Stimulated activated CD8-positive, alpha-beta memory T cell treated with anti-CD3 and anti-CD28 coated beads, Interleukin-4, amount 100 ng/mL, for 4 hours (primary cell): Measurements from ENCODE around the gene XRCC4.
"Not testable (repeated sequence)": the region's sequence is repeated elsewhere in the genome, so short reads cannot be mapped to it uniquely, and the experiment has no call there.

Experiments used
- DNase-seq, 2 donors: peaks; one replicate each; pipeline ENCODE4 v3.0.0-alpha.2; 2020; ENCODE audit warnings: low read depth in 2 of 2, low spot score in 1 of 2

XRCC4 gene

DNA sequence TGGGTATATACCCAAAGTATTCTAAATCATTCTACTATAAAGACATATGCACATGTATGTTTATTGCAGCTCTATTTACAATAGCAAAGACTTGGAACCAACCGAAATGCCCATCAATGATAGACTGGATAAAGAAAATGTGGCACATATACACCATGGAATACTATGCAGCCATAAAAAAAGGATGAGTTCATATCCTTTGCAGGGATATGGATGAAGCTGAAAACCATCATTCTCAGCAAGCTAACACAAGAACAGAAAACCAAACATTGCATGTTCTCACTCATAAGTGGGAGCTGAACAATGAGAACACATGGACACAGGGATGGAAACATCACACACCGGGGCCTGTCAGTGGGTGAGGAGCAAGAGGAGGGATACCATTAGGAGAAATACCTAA lies 180.3 kb downstream of the XRCC4 start:
- not testable (repeated sequence) for DNase-seq

DNA sequence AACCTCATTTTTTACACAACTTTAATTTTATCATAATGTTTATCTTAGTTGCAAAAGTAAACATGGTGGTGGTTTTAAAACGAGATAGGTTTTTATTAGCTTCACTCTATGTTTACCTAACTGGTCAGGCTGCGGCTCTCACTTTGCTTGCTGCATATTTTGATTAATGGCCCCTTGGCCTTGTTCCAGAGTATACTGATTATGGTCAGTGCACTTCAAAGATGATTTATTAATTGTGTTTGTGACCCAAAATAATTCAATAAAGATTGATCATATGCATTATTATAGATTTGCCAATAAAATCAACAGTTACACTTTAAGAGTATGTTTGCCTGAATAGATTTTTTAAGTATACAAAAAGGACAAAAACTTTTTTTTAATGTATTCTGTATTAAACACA lies 188.0 kb downstream of the XRCC4 start:
- no peak for DNase-seq

DNA sequence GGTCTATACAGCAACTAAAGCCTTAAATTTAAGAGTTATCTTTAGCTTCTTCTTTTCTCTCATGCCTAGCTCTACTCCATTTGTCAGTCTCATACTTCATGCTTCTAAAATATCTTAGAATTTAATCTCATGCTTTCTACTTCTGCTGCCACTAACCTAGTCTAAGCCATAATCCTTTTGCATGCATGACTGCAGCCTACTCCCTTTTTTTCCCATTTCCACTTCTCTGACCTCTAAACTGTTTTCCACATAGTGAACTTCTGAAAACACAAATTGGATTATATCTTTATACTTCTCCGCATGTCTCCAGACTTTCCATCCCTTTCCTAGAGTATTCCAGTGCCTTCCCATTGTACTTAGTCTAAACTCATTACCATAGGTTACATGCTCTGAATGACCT lies 193.0 kb downstream of the XRCC4 start:
- no peak for DNase-seq

DNA sequence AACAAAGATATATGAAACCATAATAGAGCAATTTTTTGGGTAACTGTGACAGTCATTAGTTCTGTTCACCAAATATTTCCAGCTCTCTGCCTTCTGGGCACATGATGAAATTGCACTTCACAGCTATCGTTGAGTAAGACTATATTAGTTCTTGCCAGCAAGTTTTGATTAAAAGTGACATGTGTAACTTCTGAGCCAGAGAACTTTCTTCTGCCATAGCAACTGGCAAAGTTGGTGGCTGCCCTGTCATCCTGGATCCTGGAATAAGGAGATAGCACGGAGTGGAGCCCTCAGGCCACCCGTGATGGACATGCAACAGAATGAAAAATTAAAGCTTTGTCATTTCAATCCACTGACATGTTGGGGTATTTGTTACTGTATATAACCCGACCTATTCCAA lies 199.8 kb downstream of the XRCC4 start:
- DNase-seq: no peak

- DNase-seq: no peak
Observed at GRCh38 chr5:83277953-83278352, 200.6 kb downstream of the XRCC4 start.

DNA sequence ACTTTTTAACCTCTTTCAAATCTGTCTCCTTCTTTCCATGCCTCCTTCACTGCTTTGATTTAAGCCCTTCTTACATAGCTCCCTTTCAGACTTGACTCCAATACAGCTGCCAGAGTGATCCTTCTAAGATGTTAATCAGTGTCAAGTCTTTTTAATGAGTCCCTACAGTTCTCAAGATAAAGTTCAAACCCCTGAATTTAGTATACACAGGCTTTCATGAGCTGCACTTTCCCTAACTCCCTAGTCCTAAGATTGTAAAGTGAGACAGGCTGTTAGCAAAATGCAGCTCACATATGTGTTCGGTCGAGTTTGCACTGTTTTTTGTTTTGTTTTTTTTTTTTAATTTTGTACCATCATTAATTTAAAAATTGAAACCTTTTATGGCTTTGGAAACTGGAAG lies 203.8 kb downstream of the XRCC4 start:
- DNase-seq: no peak

DNA sequence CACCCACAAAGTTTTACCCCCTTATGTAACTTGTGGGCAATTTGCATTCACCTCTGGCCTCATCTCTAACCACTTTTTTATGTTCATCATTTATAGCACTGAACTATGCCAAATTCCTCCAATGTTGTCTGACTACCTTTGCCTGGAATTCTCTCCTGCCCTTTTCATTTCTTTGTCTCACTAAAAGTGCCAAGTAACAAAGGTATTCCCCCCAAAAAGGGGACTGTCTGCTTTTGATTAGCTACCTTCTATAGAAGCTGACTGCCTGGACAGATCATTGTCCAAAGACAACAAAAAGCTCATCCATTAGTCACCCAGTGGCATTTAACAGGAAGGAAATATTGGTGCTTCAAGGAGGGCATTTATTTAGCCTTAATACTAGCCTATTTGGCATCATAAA lies 204.3 kb downstream of the XRCC4 start:
- DNase-seq: no peak

DNA sequence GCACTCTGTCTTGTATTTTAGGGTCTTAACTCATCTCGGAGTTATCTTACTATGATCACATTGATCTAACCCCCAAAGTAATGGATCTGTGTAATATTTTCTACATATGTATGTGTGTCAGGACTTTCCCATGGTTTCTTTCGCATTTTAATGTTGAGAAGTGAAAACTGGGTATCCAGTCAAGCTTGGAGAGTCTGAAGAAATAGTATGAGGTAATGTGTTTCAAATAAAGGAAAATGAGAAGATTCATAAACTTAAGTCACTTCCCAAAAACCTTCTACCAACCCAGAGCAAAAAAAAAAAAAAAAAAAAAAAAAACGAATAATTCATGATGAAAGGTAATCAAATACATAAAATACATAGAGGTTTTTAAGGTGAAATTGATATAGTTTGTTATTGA lies 206.4 kb downstream of the XRCC4 start:
- no peak for DNase-seq

DNA sequence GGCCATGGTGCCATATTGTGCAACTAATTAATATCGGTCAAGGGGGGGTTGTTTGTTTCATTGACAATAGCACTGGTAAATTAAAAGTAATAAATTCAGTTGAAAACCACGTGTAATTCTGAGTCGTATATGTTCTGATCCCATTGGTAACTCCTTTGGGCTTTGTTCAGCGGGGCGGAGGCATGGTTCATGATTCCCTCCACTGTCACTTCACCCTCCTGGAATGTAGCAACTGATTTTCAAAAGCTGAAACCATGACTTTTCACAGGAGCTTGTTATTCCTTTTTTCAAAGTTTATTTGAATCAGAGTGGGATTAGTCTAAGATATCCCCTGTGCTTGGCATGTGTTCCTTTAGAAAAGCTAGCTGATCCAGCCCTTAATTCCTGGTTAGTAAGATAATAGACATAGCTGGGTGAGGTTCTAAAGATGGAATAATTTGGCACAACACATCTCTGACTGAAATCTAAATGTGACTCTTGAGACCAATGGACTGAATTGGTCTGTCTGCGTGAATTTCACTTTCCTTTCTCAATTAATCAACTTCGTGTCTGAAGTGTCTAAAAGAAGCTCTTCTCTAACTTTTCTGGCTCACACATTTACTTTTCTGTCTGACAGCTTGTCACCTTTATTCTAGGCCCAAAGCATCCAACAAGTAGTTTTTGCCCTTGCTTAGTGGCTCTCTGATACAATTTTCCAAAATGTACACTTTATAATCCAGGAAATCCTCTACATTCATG lies 208.5 kb downstream of the XRCC4 start:
- DNase-seq: no peak

DNA sequence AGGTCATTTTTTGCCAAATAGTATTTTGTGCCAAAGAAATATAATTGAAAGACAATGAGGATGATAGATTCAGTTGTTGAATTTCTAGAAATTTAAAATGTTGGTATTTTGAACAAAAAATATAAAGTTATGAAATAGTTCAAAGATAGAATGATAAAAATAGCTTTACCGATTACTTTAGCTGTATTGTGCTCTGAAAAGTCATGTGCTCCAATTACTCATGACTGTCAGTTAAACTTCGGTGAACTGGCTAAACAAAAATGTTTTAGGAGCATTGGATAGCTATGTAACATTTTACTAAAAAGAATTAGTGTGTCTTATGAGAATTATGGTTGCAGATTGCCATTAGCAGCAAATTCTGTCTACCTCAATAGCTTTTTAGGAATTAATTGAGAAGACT lies 216.9 kb downstream of the XRCC4 start:
- no peak for DNase-seq

GRCh38 chr5:83299353-83299752 lies 222.0 kb downstream of the XRCC4 start:
- DNase-seq: no peak

DNA sequence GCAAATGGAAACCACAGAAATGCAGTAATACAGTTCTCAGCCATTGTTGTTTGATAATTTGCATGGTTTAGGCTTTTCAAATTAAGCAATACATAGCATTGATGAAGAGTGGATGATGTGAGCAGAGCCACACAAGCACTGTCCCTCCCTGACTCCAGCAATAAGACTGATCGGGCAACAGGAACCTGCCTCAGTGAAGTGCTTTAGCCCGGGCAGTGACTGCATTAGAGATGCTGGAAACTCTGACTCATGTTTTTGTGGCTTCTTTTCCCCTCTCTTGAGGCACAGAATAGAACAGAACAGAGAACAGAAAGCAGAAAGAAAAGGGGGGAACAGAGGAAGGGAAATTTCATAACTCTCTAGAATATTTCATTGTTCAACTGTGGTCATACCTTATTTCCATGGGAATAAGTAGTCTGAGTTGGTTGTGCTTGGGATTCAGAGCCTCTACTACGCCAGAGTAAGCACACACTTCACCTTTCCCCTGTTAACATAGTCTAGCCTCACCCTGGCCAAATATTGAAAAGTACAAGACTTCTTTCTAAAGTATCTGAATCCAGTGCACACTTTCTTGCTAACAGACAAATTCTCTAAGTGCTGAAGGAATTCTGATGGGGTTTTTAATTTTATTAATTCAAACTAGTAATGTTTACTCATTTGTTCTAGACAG lies 229.4 kb downstream of the XRCC4 start:
- no peak for DNase-seq

- DNase-seq: no peak
Observed at GRCh38 chr5:83312663-83313062, 235.3 kb downstream of the XRCC4 start.

- no peak for DNase-seq
Observed at GRCh38 chr5:83313436-83313835, 236.1 kb downstream of the XRCC4 start.

- no peak for DNase-seq
Observed at GRCh38 chr5:83321483-83322055, 244.2 kb downstream of the XRCC4 start.

DNA sequence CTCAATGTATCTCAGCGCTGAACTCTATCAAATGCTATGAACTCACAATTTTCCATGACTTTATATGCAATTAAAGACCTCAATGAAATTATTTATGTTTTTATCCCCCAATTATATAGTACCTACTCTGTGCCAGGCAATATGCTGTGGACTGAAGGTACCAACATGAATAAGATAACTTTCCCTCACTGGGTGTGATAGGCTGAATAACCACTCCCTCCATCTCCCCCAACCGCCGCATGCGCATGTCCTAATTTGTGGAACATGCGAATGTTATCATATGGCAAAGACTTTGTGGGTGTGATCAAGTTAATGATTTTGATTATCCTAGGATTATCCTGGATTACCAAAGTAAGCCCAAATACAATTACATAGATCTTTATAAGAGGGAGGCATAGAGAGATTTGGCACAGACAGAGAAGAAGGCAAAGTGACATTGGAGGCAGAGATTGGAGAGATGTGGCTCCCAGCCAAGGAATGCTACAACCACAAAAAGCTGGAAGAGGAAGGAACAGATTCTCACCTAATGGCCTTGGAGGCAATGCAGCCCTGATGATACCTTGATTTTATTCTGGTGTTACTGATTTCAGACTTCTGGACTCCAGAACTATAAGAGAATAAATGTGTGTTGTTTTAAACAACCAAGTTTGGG lies 245.1 kb downstream of the XRCC4 start:
- no peak for DNase-seq

DNA sequence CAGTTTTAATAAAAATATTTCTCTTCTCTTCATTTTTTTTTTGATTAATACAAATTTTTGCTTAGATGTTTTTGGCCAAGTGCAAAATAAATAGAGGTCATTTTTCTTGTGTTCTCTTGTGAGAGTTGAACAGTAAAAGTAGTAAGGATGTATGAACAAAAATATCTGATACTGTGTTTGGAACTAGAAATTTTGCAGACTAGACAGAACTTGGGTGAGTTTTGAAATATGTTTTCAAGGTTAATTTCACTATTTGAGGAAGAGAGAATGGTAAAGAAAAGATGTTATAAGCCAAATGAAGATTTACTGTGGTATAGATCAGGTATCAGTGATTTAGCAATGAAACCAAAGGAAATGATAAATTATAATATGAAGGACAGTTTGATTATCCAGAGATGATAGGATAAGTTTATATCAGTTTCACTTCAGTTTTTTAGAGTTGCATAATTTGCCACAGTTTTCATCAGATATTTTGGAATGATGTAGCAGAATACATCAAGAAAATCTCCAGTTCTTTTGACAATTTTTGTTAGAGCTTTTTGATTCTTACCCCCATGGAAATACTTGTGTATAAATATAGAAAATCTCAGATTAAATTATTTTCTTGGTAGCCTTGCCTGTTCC lies 246.3 kb downstream of the XRCC4 start:
- DNase-seq: no peak

DNA sequence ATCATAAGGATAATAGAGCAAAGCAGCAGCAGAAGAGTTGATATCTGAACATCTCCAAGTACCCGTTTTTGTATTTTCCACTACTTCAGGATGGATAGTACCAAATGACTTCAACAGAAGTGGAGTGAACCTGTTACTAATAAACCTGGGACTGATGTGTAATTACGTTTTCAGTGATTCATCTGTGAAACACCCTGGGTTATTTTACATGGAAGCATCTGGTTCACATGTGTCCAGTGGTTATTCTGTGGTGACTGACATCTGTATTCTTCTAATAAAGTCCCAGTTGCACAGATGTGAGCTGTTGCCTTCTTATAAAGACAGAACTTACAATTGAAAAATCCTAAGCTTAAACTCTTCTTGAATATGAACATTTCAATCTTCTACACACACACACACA lies 254.5 kb downstream of the XRCC4 start:
- DNase-seq: no peak

DNA sequence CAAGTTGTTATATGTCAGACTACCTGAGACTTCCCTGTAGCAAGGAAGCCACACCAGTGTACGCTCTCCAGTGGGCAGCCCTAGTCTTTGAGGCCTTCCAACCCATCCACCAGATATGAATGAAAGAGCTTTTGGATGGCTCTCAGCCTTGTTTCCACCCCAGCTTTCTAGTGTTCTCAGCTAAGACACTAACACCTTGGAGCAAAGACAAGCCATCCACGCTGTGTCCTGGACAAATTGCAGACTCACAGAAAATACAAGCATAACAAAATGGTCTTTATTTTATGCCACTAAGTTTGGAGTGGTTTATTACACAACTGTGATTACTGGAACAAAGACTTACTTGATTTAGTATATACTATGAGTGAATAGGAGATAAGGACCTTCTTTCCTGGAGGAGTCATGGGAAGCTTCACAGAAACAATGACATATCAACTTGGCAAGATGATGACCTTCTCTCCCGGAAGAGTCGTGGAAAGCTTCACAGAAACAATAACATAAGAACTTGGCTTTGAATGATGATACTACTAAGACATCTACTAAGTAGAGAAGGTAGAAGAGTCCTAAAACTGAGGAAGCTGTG lies 260.2 kb downstream of the XRCC4 start:
- no peak for DNase-seq

- no peak for DNase-seq
Observed at GRCh38 chr5:83340511-83340918, 263.2 kb downstream of the XRCC4 start.

DNA sequence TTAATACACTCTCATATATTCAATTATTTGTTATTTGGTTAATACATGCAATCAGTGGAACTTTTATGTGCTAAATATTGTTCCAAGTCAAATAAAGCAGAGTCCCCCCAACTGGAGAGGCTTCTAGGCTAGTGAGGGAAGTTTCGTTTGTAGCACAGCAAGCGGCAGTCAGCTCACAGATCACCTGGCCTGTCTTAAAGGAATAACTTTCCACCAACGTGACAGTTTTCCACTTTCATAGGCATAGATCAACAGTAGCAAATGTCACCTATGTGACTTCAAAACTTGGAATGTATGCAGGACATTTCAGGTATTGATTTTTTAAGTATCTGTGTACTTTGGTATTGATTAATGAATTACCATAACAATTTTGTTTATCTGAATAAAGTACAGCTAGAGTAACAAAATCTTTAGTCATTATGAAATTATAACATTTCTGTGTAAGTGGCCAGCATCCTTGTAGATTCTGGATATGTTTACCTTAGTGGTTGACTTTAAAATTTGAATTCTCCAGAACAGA lies 264.5 kb downstream of the XRCC4 start:
- no peak for DNase-seq
